C4-2B (cell line): ENCODE measurements around the gene JUP.

Source experiments
- ZFX ChIP-seq: fragments of 450-650 bp; IDR thresholded peaks from 2 replicates; pipeline ENCODE4 v1.6.1; 2017
- TF ChIP-seq, protein P1 (sequence below): fragments of 450-650 bp; conservative IDR thresholded peaks from 2 replicates; pipeline ENCODE4 v1.5.1; 2017; ENCODE audit warnings: mild to moderate bottlenecking

- TF ChIP-seq, protein P1, sequence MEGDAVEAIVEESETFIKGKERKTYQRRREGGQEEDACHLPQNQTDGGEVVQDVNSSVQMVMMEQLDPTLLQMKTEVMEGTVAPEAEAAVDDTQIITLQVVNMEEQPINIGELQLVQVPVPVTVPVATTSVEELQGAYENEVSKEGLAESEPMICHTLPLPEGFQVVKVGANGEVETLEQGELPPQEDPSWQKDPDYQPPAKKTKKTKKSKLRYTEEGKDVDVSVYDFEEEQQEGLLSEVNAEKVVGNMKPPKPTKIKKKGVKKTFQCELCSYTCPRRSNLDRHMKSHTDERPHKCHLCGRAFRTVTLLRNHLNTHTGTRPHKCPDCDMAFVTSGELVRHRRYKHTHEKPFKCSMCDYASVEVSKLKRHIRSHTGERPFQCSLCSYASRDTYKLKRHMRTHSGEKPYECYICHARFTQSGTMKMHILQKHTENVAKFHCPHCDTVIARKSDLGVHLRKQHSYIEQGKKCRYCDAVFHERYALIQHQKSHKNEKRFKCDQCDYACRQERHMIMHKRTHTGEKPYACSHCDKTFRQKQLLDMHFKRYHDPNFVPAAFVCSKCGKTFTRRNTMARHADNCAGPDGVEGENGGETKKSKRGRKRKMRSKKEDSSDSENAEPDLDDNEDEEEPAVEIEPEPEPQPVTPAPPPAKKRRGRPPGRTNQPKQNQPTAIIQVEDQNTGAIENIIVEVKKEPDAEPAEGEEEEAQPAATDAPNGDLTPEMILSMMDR = no peak
- TF ChIP-seq ZFX = no peak
Observed at GRCh38 chr17:41825175-41825845, 38.8 kb upstream of the JUP start.
